Thyroid gland (tissue), 4 donors: ENCODE results near the gene SP100. TPM values are rescaled to one million over a fixed set of nuclear protein-coding genes. Genes with fewer than 3 reads are reported as not detected.
A peak's percentile ranks its signal among the peaks of the same experiment; 100 is the strongest.

Experiments used
- DNase-seq, 2 donors: peaks; one replicate each; pipeline ENCODE4 v3.0.0-alpha.2; 2019
- H3K27ac ChIP-seq, 3 donors: fragments of 200-600 bp; sonication (generic); 1 replicate in 2 of 3; 2 replicates in 1 of 3; pipeline ENCODE4 v1.5.1; 2016 to 2019; ENCODE audit warnings: mild to moderate bottlenecking in 1 of 3, moderate library complexity in 1 of 3
- H3K27me3 ChIP-seq: fragments of 200-600 bp; sonication (generic); one replicate; pipeline ENCODE4 v1.5.1; 2019
- H3K36me3 ChIP-seq, 2 donors: fragments of 200-600 bp; sonication (generic); one replicate each; pipeline ENCODE4 v1.5.1; 2016 to 2019
- H3K4me1 ChIP-seq, 2 donors: fragments of 200-600 bp; sonication (generic); one replicate each; pipeline ENCODE4 v1.5.1; 2017 to 2019
- H3K4me3 ChIP-seq, 3 donors: fragments of 200-600 bp; sonication (generic); replicated peaks in 1 of 3; 1 replicate in 2 of 3; 2 replicates in 1 of 3; pipeline ENCODE4 v1.5.1; 2016; ENCODE audit warnings: mild to moderate bottlenecking in 1 of 3
- H3K9me3 ChIP-seq: fragments of 200-600 bp; sonication (generic); one replicate; pipeline ENCODE4 v1.5.1; 2017
- CTCF ChIP-seq, 6 experiments: fragments of 200-600 bp in 3 of 6; fragments of 450-650 bp in 3 of 6; sonication (generic) in 3 of 6; IDR thresholded peaks; one replicate each; pipeline ENCODE4 v1.5.1; 2016 to 2019; ENCODE audit warnings: antibody characterized with exemption in 6 of 6, mild to moderate bottlenecking in 2 of 6, inconsistent platforms in 1 of 6, moderate library complexity in 1 of 6
- POLR2A ChIP-seq, 2 donors: fragments of 450-650 bp; IDR thresholded peaks; one replicate each; pipeline ENCODE4 v1.6.1; 2017; ENCODE audit warnings: antibody characterized with exemption in 2 of 2, mild to moderate bottlenecking in 2 of 2, moderate library complexity in 1 of 2
- WGBS, 2 donors: methylation state at CpG; one replicate each; pipeline ENCODE4 v1.1.5; 2017; 5-methylcytosine and 5-hydroxymethylcytosine counted together
- intact Hi-C: fragments of 100-400 bp; cut with DNase I; formaldehyde crosslinking; loops from one replicate; pipeline ENCODE4 v1.15.1; 2023
- total RNA-seq, 4 donors: library from RNA; depleted of rRNA; stranded (reverse); fragments of >200 nt; gene quantifications; one replicate each; pipeline ENCODE4 v1.2.3, GENCODE V29; 2016

SP100 gene
- total RNA-seq, 4 donors from 2014 or later: 84.0 to 151 (median 98.0) TPM

GRCh38 chr2:230441227-230441897, 25.4 kb downstream of the SP100 start:
- Histone ChIP-seq H3K27ac (peak overlapping the region in 1 of 3 donors; percentile 23), H3K27me3 (no peaks in the 10 kb centered on the region), H3K4me3 (no peak overlapping the region), H3K4me1 (no peaks in the 10 kb centered on the region), H3K9me3 (no peaks in the 10 kb centered on the region), H3K36me3 (peaks cover 9 to 19% of the 10 kb centered on the region in 2 donors)
- no peak for TF ChIP-seq CTCF (IDR thresholded peaks at IDR 0.05)
- TF ChIP-seq POLR2A (IDR thresholded peaks at IDR 0.05): no peak
- 69 to 78% methylated on average over 4 of the region's 4 CpGs for WGBS, 2 donors
- no peak for DNase-seq
- intact Hi-C loops: no loop called here

- H3K27ac ChIP-seq: no peak overlapping the region
- intact Hi-C loops: no loop called here
- no peaks in the 10 kb centered on the region for H3K9me3 ChIP-seq
- DNase-seq: no peak
- no peaks in the 10 kb centered on the region for H3K27me3 ChIP-seq
- H3K4me1 ChIP-seq: no peaks in the 10 kb centered on the region
- TF ChIP-seq CTCF (IDR thresholded peaks at IDR 0.05) (no peak), POLR2A (IDR thresholded peaks at IDR 0.05) (no peak)
- peaks cover 23 to 31% of the 10 kb centered on the region in 2 donors for H3K36me3 ChIP-seq
- WGBS, 2 donors: 88 to 91% methylated on average over 2 of the region's 2 CpGs
- no peak overlapping the region for H3K4me3 ChIP-seq
Measured at GRCh38 chr2:230443541-230443940, 27.5 kb downstream of the SP100 start.

- 85 to 88% methylated on average over 2 of the region's 2 CpGs for WGBS, 2 donors
Measured at GRCh38 chr2:230444832-230445231, 28.8 kb downstream of the SP100 start.

GRCh38 chr2:230447036-230447435, 31.0 kb downstream of the SP100 start:
- WGBS, 2 donors: 85 to 88% methylated on average over 7 of the region's 7 CpGs
- Histone ChIP-seq H3K27ac (no peak overlapping the region), H3K4me3 (no peak overlapping the region), H3K4me1 (no peaks in the 10 kb centered on the region), H3K36me3 (peaks cover 38 to 43% of the 10 kb centered on the region in 2 donors), H3K9me3 (no peaks in the 10 kb centered on the region), H3K27me3 (no peaks in the 10 kb centered on the region)
- no peak for DNase-seq
- intact Hi-C loops: no loop called here
- TF ChIP-seq POLR2A (IDR thresholded peaks at IDR 0.05) (no peak), CTCF (IDR thresholded peaks at IDR 0.05) (no peak)

More at GRCh38 chr2:230444832-230445231, 28.8 kb downstream of the SP100 start:
- H3K27ac ChIP-seq: no peak overlapping the region
- H3K4me3 ChIP-seq: no peak overlapping the region
- no peaks in the 10 kb centered on the region for H3K27me3 ChIP-seq
- no peaks in the 10 kb centered on the region for H3K9me3 ChIP-seq
- TF ChIP-seq POLR2A (IDR thresholded peaks at IDR 0.05) (no peak), CTCF (IDR thresholded peaks at IDR 0.05) (no peak)
- H3K36me3 ChIP-seq: peaks cover 34 to 40% of the 10 kb centered on the region in 2 donors
- DNase-seq: no peak
- intact Hi-C loops: no loop called here
- no peaks in the 10 kb centered on the region for H3K4me1 ChIP-seq
